Measurements from ENCODE around the gene ARHGAP42.

ARHGAP42 gene

GRCh38 chr11:100837311-100837710 is 150.2 kb downstream of the ARHGAP42 start:
- H3F3A ChIP-seq (ENCODE audit: insufficient read depth, low read length) = no peaks in the 10 kb centered on the region
- H3K9me2 ChIP-seq (ENCODE audit: low read depth, low read length) = no peaks in the 10 kb centered on the region
- no peaks in the 10 kb centered on the region for H3K4me1 ChIP-seq (ENCODE audit: insufficient read depth, low read length, severe bottlenecking)
- no peak overlapping the region for H3K27ac ChIP-seq (ENCODE audit: low read depth, low read length, poor library complexity, severe bottlenecking)
- no peaks in the 10 kb centered on the region for H3K36me3 ChIP-seq (ENCODE audit: insufficient read depth, low read length)
- no peak overlapping the region for H3K4me3 ChIP-seq (ENCODE audit: low read depth, low read length, poor library complexity, severe bottlenecking)
- no peaks in the 10 kb centered on the region for H3K79me2 ChIP-seq (ENCODE audit: insufficient read depth, low read length)
- no peaks in the 10 kb centered on the region for H4K20me1 ChIP-seq (ENCODE audit: insufficient read depth, low read length)
- TF ChIP-seq CTCF (IDR thresholded peaks at IDR 0.05; ENCODE audit: low read length) (no peak), EZH2 (IDR thresholded peaks at IDR 0.05; ENCODE audit: borderline replicate concordance, low read length) (no peak)
- H3K9me3 ChIP-seq (ENCODE audit: low read length) = no peaks in the 10 kb centered on the region
- H3K27me3 ChIP-seq (ENCODE audit: insufficient read depth, low read length) = no peaks in the 10 kb centered on the region
- H2AFZ ChIP-seq (ENCODE audit: low read length) = no peak overlapping the region
- H3K4me2 ChIP-seq (ENCODE audit: low read length) = no peak overlapping the region
- H3K9ac ChIP-seq (ENCODE audit: low read length) = no peak overlapping the region

- no peak overlapping the region for H2AFZ ChIP-seq (ENCODE audit: low read length)
- no peaks in the 10 kb centered on the region for H3K9me2 ChIP-seq (ENCODE audit: low read depth, low read length)
- H3K4me3 ChIP-seq (ENCODE audit: low read depth, low read length, poor library complexity, severe bottlenecking) = no peak overlapping the region
- no peak overlapping the region for H3K4me2 ChIP-seq (ENCODE audit: low read length)
- H3K27ac ChIP-seq (ENCODE audit: low read depth, low read length, poor library complexity, severe bottlenecking) = no peak overlapping the region
- no peaks in the 10 kb centered on the region for H3K4me1 ChIP-seq (ENCODE audit: insufficient read depth, low read length, severe bottlenecking)
- no peaks in the 10 kb centered on the region for H3K36me3 ChIP-seq (ENCODE audit: insufficient read depth, low read length)
- H4K20me1 ChIP-seq (ENCODE audit: insufficient read depth, low read length) = no peaks in the 10 kb centered on the region
- no peak for TF ChIP-seq CTCF (IDR thresholded peaks at IDR 0.05; ENCODE audit: low read length)
- TF ChIP-seq EZH2 (IDR thresholded peaks at IDR 0.05; ENCODE audit: borderline replicate concordance, low read length) = no peak
- no peak overlapping the region for H3K9ac ChIP-seq (ENCODE audit: low read length)
- H3F3A ChIP-seq (ENCODE audit: insufficient read depth, low read length) = no peaks in the 10 kb centered on the region
- no peaks in the 10 kb centered on the region for H3K9me3 ChIP-seq (ENCODE audit: low read length)
- no peaks in the 10 kb centered on the region for H3K27me3 ChIP-seq (ENCODE audit: insufficient read depth, low read length)
- no peaks in the 10 kb centered on the region for H3K79me2 ChIP-seq (ENCODE audit: insufficient read depth, low read length)
Observed at GRCh38 chr11:100841711-100842407, 154.8 kb downstream of the ARHGAP42 start.

GRCh38 chr11:100847696-100848216 is 160.7 kb downstream of the ARHGAP42 start:
- Histone ChIP-seq H3K9me3 (ENCODE audit: low read length) (no peaks in the 10 kb centered on the region), H3K9ac (ENCODE audit: low read length) (no peak overlapping the region), H3F3A (ENCODE audit: insufficient read depth, low read length) (no peaks in the 10 kb centered on the region), H3K79me2 (ENCODE audit: insufficient read depth, low read length) (no peaks in the 10 kb centered on the region), H3K36me3 (ENCODE audit: insufficient read depth, low read length) (no peaks in the 10 kb centered on the region), H3K9me2 (ENCODE audit: low read depth, low read length) (no peaks in the 10 kb centered on the region), H3K4me3 (ENCODE audit: low read depth, low read length, poor library complexity, severe bottlenecking) (no peak overlapping the region), H3K27me3 (ENCODE audit: insufficient read depth, low read length) (no peaks in the 10 kb centered on the region), H3K4me1 (ENCODE audit: insufficient read depth, low read length, severe bottlenecking) (no peaks in the 10 kb centered on the region), H4K20me1 (ENCODE audit: insufficient read depth, low read length) (no peaks in the 10 kb centered on the region), H2AFZ (ENCODE audit: low read length) (no peak overlapping the region), H3K4me2 (ENCODE audit: low read length) (no peak overlapping the region), H3K27ac (ENCODE audit: low read depth, low read length, poor library complexity, severe bottlenecking) (no peak overlapping the region)
- TF ChIP-seq EZH2 (IDR thresholded peaks at IDR 0.05; ENCODE audit: borderline replicate concordance, low read length) = no peak
- no peak for TF ChIP-seq CTCF (IDR thresholded peaks at IDR 0.05; ENCODE audit: low read length)

Data from OCI-LY1 (cell line).